Subcutaneous preadipocyte (primary cell): ENCODE data around the gene MOSPD2. TPM values are rescaled to one million over a fixed set of nuclear protein-coding genes. Genes with fewer than 3 reads are reported as not detected.

ENCODE experiments used
- total RNA-seq: library from RNA; depleted of rRNA; stranded (reverse); fragments of >200 nt; gene quantifications from 2 replicates; pipeline ENCODE4 v1.2.3, GENCODE V29; 2012

MOSPD2 gene
- 14.0 and 18.8 TPM in 2 replicates for total RNA-seq

DNA sequence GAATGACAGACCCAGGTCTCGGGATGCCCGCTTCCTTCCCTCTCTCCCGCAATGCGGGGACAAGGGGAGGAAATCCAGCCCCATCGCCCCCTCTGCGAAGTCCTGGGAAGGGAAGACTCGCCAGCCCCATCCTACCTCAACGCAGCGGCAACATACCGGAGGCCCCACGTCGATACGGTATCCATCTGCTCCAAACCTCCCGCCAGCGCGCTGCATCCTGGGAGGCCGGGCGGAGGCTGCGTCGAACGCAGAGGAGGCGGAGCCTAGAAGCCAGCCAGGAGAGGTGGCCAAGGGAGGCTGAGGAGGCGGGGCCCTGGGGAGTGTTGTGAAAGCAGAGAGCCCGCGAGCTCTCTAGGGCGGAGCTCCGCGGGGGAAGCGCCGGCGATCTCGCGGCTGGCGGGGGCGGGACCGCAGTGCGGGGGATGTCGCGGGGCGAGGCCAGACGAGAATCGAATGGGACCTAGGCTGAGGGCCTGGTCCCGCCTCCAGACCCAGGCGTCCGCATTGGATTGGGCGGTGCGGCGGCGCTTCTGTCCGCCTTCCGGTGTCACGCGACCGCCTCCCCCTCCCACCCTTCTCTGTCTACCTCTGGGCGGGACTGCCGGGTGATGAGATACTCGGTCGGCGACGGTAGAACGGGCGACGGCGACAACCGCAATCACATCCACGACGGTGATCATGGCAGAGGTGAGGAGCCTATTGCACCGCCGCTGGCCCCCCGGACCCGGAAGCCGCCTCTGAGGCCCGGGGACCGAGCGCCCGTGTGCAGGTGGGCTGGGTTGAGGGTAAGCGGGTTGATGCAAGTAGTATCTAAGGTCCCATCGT lies at the start of gene MOSPD2, which contains the start of gene FANCB:
Gene MOSPD2 (plus strand): TSS at position 571 of the 825 bp plus-strand sequence. CDS start 108 bp downstream, at position 679.
Gene FANCB (minus strand): TSS at position 219 of the 825 bp plus-strand sequence. CDS start 7,559 bp downstream, outside the sequence.

Other genes starting within 250 kb of the MOSPD2 start
- 5.9 and 9.2 TPM in 2 replicates for gene FANCB, start 352 bp upstream of the MOSPD2 start, total RNA-seq